MM.1S (cell line): Measurements from ENCODE around the gene ASTN1.

Source experiments
- DNase-seq: peaks from one replicate; pipeline ENCODE4 v3.0.0-alpha.2; 2015
- H2AFZ ChIP-seq: fragments of 300-600 bp; sonication (generic); 2 replicates; pipeline ENCODE4 v1.6.0; 2016; ENCODE audit warnings: antibody characterized with exemption, low read length
- H3F3A ChIP-seq: fragments of 300-600 bp; sonication (generic); 2 replicates; pipeline ENCODE4 v1.6.1; 2016; ENCODE audit warnings: mild to moderate bottlenecking, antibody characterized with exemption, low read length, moderate library complexity, mixed read lengths; ENCODE audit not compliant: insufficient read depth
- H3K27ac ChIP-seq: fragments of 300-600 bp; sonication (generic); 2 replicates; pipeline ENCODE4 v1.5.1; 2016; ENCODE audit warnings: mild to moderate bottlenecking, low read length
- H3K27me3 ChIP-seq: fragments of 300-600 bp; sonication (generic); replicated peaks from 2 replicates; pipeline ENCODE4 v1.6.0; 2016; ENCODE audit warnings: low read length; ENCODE audit not compliant: insufficient read depth
- H3K36me3 ChIP-seq: fragments of 300-600 bp; sonication (generic); replicated peaks from 2 replicates; pipeline ENCODE4 v1.6.1; 2016; ENCODE audit warnings: mild to moderate bottlenecking, low read length, mixed read lengths; ENCODE audit not compliant: insufficient read depth
- H3K4me1 ChIP-seq: fragments of 300-600 bp; sonication (generic); 2 replicates; pipeline ENCODE4 v1.6.1; 2016; ENCODE audit warnings: low read length, mixed read lengths
- H3K4me2 ChIP-seq: fragments of 300-600 bp; sonication (generic); 2 replicates; pipeline ENCODE4 v1.6.0; 2016; ENCODE audit warnings: low read depth, low read length
- H3K4me3 ChIP-seq: fragments of 300-600 bp; sonication (generic); 2 replicates; pipeline ENCODE4 v1.5.1; 2016; ENCODE audit warnings: low read length, mixed read lengths
- H3K79me2 ChIP-seq: fragments of 300-600 bp; sonication (generic); 2 replicates; pipeline ENCODE4 v1.6.1; 2016; ENCODE audit warnings: mixed run types, low read length, mixed read lengths
- H3K9ac ChIP-seq: fragments of 300-600 bp; sonication (generic); 2 replicates; pipeline ENCODE4 v1.6.1; 2016; ENCODE audit warnings: low read length, mixed read lengths
- H3K9me2 ChIP-seq: fragments of 300-600 bp; sonication (generic); replicated peaks from 2 replicates; pipeline ENCODE4 v1.6.1; 2016; ENCODE audit warnings: mild to moderate bottlenecking, low read length, mixed read lengths; ENCODE audit not compliant: insufficient read depth
- H3K9me3 ChIP-seq: fragments of 300-600 bp; sonication (generic); replicated peaks from 2 replicates; pipeline ENCODE4 v1.6.1; 2016; ENCODE audit warnings: mild to moderate bottlenecking, low read length, mixed read lengths; ENCODE audit not compliant: insufficient read depth
- H4K20me1 ChIP-seq: fragments of 300-600 bp; sonication (generic); 2 replicates; pipeline ENCODE4 v1.6.1; 2016; ENCODE audit warnings: mild to moderate bottlenecking, low read length, moderate library complexity, mixed read lengths; ENCODE audit not compliant: insufficient read depth
- CTCF ChIP-seq: fragments of 300-600 bp; sonication (generic); IDR thresholded peaks from 2 replicates; pipeline ENCODE4 v1.5.1; 2016; ENCODE audit warnings: antibody characterized with exemption, low read length, mixed read lengths
- EZH2 ChIP-seq: fragments of 300-600 bp; sonication (generic); optimal IDR thresholded peaks from 2 replicates; pipeline ENCODE3; 2017; ENCODE audit warnings: low read depth, mild to moderate bottlenecking, antibody characterized with exemption, low read length, mixed read lengths
- EZH2phosphoT487 ChIP-seq: fragments of 300-600 bp; sonication (generic); IDR thresholded peaks from 2 replicates; pipeline ENCODE4 v1.6.1; 2018; ENCODE audit warnings: antibody characterized with exemption, low read length

ASTN1 gene

GRCh38 chr1:176998183-176998795 lies 166.2 kb downstream of the ASTN1 start:
- H3K27me3 ChIP-seq: no peaks in the 10 kb centered on the region
- H3K27ac ChIP-seq: no peak overlapping the region
- TF ChIP-seq CTCF: no peak
- TF ChIP-seq EZH2: no peak
- TF ChIP-seq EZH2phosphoT487: no peak
- no peaks in the 10 kb centered on the region for H3K36me3 ChIP-seq
- H4K20me1 ChIP-seq: no peaks in the 10 kb centered on the region
- no peaks in the 10 kb centered on the region for H3K9me2 ChIP-seq
- no peak overlapping the region for H3K9ac ChIP-seq
- no peaks in the 10 kb centered on the region for H3K9me3 ChIP-seq
- no peak overlapping the region for H3K4me2 ChIP-seq
- H2AFZ ChIP-seq: no peak overlapping the region
- no peak overlapping the region for H3K4me3 ChIP-seq
- no peaks in the 10 kb centered on the region for H3K4me1 ChIP-seq
- no peaks in the 10 kb centered on the region for H3K79me2 ChIP-seq
- DNase-seq: no peak
- H3F3A ChIP-seq: no peaks in the 10 kb centered on the region

GRCh38 chr1:176996456-176997090 lies 167.9 kb downstream of the ASTN1 start:
- Histone ChIP-seq H3K79me2 (no peaks in the 10 kb centered on the region), H3K27me3 (no peaks in the 10 kb centered on the region), H4K20me1 (no peaks in the 10 kb centered on the region), H3K4me1 (no peaks in the 10 kb centered on the region), H3K36me3 (no peaks in the 10 kb centered on the region), H3K4me2 (no peak overlapping the region), H2AFZ (no peak overlapping the region), H3K9me2 (no peaks in the 10 kb centered on the region), H3K27ac (no peak overlapping the region), H3F3A (no peaks in the 10 kb centered on the region), H3K9me3 (no peaks in the 10 kb centered on the region), H3K4me3 (no peak overlapping the region), H3K9ac (no peak overlapping the region)
- TF ChIP-seq CTCF (no peak), EZH2 (no peak), EZH2phosphoT487 (no peak)
- DNase-seq: no peak

- Histone ChIP-seq H3K4me3 (no peak overlapping the region), H3K27ac (no peak overlapping the region), H3K79me2 (no peaks in the 10 kb centered on the region), H3F3A (no peaks in the 10 kb centered on the region), H3K4me2 (no peak overlapping the region), H3K9me3 (no peaks in the 10 kb centered on the region), H3K36me3 (no peaks in the 10 kb centered on the region), H2AFZ (no peak overlapping the region), H3K9me2 (no peaks in the 10 kb centered on the region), H3K9ac (no peak overlapping the region), H3K27me3 (no peaks in the 10 kb centered on the region), H3K4me1 (no peaks in the 10 kb centered on the region), H4K20me1 (no peaks in the 10 kb centered on the region)
- no peak for DNase-seq
- TF ChIP-seq EZH2phosphoT487: no peak
- no peak for TF ChIP-seq EZH2
- TF ChIP-seq CTCF: no peak
Observed at GRCh38 chr1:176994931-176995596, 169.4 kb downstream of the ASTN1 start.
